ENCODE data around the gene CAMK2B. TPM values are rescaled to one million over a fixed set of nuclear protein-coding genes. Genes with fewer than 3 reads are reported as not detected.

CAMK2B gene
- total and polyA plus RNA-seq, 12 donors: 0.25 to 82.3 (median 6.5) TPM; not detected in 2

GRCh38 chr7:44225566-44226395 is 99.6 kb downstream of the CAMK2B start:
- Histone ChIP-seq H3K4me3 (no peak overlapping the region), H3K27ac (no peak overlapping the region), H3K36me3 (replicated peaks in 1 of 2) (no peaks in the 10 kb centered on the region), H3K27me3 (no peaks in the 10 kb centered on the region), H3K9me3 (replicated peaks in 1 of 3) (no peaks in the 10 kb centered on the region), H3K4me1 (replicated peaks in 1 of 2) (no peaks in the 10 kb centered on the region)
- intact Hi-C loops (cut with DNase I): no loop called here
- no peak for TF ChIP-seq POLR2A (IDR thresholded peaks at IDR 0.05)
- TF ChIP-seq CTCF (IDR thresholded peaks at IDR 0.05): no peak
- DNase-seq: no peak
- 69 to 77% (median 74%) methylated on average over 8 to 26 of the region's 26 CpGs for WGBS, 4 donors

GRCh38 chr7:44224974-44225565 is 100.3 kb downstream of the CAMK2B start:
- 53 to 79% (median 71%) methylated on average over 3 to 10 of the region's 10 CpGs; no CpG with 5 or more reads in 1 of the 4 donors for WGBS, 4 donors
- no peak for DNase-seq
- H3K9me3 ChIP-seq (replicated peaks in 1 of 3): no peaks in the 10 kb centered on the region
- TF ChIP-seq CTCF (IDR thresholded peaks at IDR 0.05): no peak
- no peak for TF ChIP-seq POLR2A (IDR thresholded peaks at IDR 0.05)
- H3K4me3 ChIP-seq: no peak overlapping the region
- intact Hi-C loops (cut with DNase I): no loop called here
- H3K4me1 ChIP-seq (replicated peaks in 1 of 2): no peaks in the 10 kb centered on the region
- no peak overlapping the region for H3K27ac ChIP-seq
- no peaks in the 10 kb centered on the region for H3K36me3 ChIP-seq (replicated peaks in 1 of 2)
- H3K27me3 ChIP-seq: no peaks in the 10 kb centered on the region

GRCh38 chr7:44224080-44224973 is 101.1 kb downstream of the CAMK2B start:
- 77 to 90% (median 80%) methylated on average over 15 to 18 of the region's 18 CpGs for whole genome bisulfite sequencing, 4 donors
- Histone ChIP-seq H3K27me3 (no peaks in the 10 kb centered on the region), H3K4me3 (no peak overlapping the region), H3K9me3 (replicated peaks in 1 of 3) (no peaks in the 10 kb centered on the region), H3K4me1 (replicated peaks in 1 of 2) (no peaks in the 10 kb centered on the region), H3K27ac (no peak overlapping the region), H3K36me3 (replicated peaks in 1 of 2) (no peaks in the 10 kb centered on the region)
- DNase-seq: no peak
- intact Hi-C loops (cut with DNase I): no loop called here
- TF ChIP-seq CTCF (IDR thresholded peaks at IDR 0.05) (no peak), POLR2A (IDR thresholded peaks at IDR 0.05) (no peak)
